ENCODE data around the gene RNH1.

RNH1 gene

GRCh38 chr11:457111-457760 is 49.8 kb downstream of the RNH1 start:
- DNase-seq (ENCODE audit: low spot score): no peak

- no peak for DNase-seq (ENCODE audit: low spot score)
These were observed 50.5 kb downstream of the RNH1 start for GRCh38 chr11:456533-456932.

DNA sequence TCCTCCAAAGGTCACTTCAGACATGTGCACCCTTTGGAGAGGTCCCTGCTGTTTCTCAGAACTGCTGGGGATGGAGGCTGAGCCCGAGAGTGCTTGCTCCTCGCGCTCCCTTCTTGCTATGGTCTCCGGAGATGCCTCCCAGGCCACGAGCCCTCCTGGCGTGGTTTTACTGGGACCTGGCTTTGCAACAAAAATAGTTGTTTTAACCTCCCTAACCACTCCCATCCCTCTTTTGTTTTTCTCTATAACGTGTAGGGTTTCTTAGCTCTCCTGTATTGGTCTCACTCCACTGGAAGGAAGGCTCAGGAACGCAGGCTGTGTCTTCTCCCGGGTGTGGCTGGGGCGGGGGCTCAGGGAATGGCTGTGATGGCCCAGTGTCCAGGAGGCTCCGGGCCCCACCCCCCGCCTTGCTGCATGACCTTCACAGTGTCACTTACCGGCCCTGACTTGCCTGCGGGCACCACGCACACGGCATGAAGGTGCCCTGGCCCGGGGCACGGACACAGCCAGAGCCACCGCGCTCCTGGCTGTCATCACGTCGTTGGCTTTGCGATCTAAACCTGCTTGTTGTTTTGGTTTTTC is 51.4 kb downstream of the RNH1 start:
- no peak for DNase-seq (ENCODE audit: low spot score)

- no peak for DNase-seq (ENCODE audit: low spot score)
These were observed 52.1 kb downstream of the RNH1 start for GRCh38 chr11:454801-455565.

- DNase-seq (ENCODE audit: low spot score): no peak
These were observed 53.0 kb downstream of the RNH1 start for GRCh38 chr11:454043-454442.

GRCh38 chr11:453564-453963 is 53.5 kb downstream of the RNH1 start:
- no peak for DNase-seq (ENCODE audit: low spot score)

- no peak for DNase-seq (ENCODE audit: low spot score)
These were observed 54.0 kb downstream of the RNH1 start for GRCh38 chr11:452916-453527.

DNA sequence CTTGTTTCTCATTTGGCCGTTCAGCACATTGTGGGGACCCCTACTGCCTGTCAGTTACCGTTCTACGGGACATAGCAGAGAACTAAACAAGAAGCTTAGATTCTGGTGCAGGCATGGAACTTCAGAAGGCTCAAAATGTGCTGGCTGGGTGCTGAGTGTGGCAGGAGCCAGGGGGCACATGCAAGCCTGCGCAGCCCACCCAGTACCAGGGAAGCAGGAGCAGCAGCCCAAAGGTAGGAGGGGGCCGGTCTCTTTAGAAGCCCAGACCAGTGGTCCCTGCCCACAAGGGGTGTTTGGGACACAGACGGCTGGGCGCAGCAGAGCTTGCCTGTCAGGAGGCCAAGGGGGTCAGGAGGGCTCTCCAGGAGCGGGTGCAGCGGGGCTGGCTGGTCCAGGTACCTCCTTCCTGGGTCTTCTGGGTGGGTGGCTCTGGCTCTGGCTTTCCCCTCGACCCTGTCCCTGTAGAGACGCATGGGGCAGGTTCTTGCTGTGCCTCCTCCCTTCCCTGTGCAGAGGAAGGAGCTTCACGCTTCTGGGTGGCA is 54.8 kb downstream of the RNH1 start:
- no peak for DNase-seq (ENCODE audit: low spot score)

- no peak for DNase-seq (ENCODE audit: low spot score)
These were observed 55.3 kb downstream of the RNH1 start for GRCh38 chr11:451738-452137.

- peak; percentile 76 for DNase-seq (ENCODE audit: low spot score)
These were observed 56.1 kb downstream of the RNH1 start for GRCh38 chr11:450809-451451.

DNA sequence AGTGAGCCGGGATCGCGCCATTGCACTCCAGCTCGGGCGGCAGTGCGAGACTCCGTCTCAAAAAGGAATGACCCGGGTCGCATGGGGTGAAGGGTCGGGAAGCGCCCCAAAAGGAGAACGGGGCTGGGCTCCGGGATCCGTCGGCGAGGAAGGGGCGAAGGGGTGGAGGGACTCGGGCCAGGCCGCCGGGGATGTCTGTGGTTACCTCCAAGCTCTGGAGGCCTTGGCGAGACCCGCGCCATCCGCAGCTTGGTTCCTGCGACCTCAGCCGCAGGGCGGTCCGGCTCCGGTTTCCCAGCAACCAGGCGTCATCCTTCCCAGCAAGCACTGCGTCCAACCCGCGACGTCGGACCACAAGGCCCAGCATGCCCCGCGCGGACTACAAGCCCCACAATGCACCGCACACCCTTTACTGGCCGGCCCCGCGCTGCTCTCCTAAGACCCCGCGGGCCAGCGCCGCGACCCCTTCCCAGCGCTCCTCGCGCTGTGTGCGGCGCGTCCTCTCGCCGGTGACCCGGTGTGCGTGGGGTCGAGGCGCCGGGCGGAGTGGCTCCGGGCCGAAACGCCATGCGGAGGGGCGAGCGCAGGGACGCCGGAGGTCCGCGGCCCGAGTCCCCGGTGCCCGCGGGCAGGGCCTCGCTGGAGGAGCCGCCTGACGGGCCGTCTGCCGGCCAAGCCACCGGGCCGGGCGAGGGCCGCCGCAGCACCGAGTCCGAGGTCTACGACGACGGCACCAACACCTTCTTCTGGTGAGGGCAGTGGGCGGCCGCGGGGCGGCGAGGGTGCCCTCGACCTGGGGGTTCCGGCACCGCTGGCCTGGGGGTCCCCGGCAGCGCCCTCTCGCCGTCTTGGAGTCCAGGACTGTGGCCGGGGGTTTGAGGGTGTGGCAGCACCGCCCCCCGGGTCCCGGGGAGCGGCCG is 56.9 kb downstream of the RNH1 start, which contains the start of gene PTDSS2:
Gene PTDSS2, plus strand, starts transcription at position 391 of the 920 bp plus-strand sequence. Its CDS starts 177 bp downstream, at position 568.
- peak; percentile 95 for DNase-seq (ENCODE audit: low spot score)

DNA sequence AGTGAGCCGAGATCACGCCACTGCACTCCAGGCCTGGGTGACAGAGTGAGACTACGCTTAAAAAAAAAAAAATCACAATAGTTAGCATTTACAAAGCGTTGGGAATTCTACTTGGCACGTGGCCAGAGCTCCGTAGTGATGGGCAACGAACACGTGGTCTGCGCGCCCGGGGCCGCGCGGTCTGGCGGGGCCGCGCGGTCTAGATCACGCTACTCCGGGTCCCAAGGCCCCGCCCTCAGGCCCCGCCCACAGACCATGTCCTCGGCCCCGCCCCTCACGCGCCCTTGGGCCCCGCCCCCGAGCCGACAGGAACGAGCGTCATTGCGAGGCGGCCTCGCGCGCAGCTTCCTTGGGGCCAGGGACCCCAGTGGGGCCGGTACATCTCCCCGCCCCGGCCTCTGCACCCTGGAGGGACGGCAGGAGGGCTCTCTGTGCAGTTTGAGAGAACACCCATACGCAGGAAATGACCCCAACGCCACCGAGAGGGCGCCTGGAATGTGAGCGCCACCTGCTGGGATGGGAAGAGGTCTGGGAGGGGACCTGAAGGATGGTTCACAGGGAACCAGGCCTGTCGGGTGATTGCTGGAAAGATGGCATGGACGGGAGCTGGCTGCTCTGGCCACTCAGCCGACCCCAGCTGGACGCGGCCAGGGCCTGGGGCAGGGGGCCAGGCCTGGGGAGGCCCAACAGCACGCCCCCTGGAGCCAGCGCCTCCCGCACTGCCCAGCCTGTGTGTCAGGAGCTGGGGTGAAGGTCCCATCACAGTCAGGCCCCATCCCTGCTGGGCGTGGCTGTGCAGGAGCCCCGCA is 58.9 kb downstream of the RNH1 start:
- peak; percentile 90 for DNase-seq (ENCODE audit: low spot score)

- no peak for DNase-seq (ENCODE audit: low spot score)
These were observed 60.2 kb downstream of the RNH1 start for GRCh38 chr11:446891-447290.

GRCh38 chr11:445765-446588 is 61.1 kb downstream of the RNH1 start:
- DNase-seq (ENCODE audit: low spot score): no peak

All from kidney tubule cell (primary cell).